GM19043 (cell line): ENCODE results near the gene TLE3.

Experiments used
- ATAC-seq: cut with Tn5 transposase; IDR thresholded peaks from one replicate; pipeline ENCODE4 v1.9.1; 2021; ENCODE audit warnings: low read depth; ENCODE audit not compliant: unreplicated experiment

The TLE3 gene

GRCh38 chr15:70051948-70052633 is 45.6 kb downstream of the TLE3 start:
- ATAC-seq = no peak

- ATAC-seq = no peak
These were observed 46.7 kb downstream of the TLE3 start for GRCh38 chr15:70050970-70051369.

- ATAC-seq = no peak
These were observed 47.3 kb downstream of the TLE3 start for GRCh38 chr15:70050441-70050840.

- no peak for ATAC-seq
These were observed 47.9 kb downstream of the TLE3 start for GRCh38 chr15:70049701-70050301.

GRCh38 chr15:70048578-70049514 is 48.9 kb downstream of the TLE3 start:
- no peak for ATAC-seq

GRCh38 chr15:70048198-70048565 is 49.5 kb downstream of the TLE3 start:
- no peak for ATAC-seq

- no peak for ATAC-seq
These were observed 50.1 kb downstream of the TLE3 start for GRCh38 chr15:70047386-70048197.

GRCh38 chr15:70046679-70047369 is 50.9 kb downstream of the TLE3 start:
- ATAC-seq = no peak

- ATAC-seq = no peak
These were observed 52.7 kb downstream of the TLE3 start for GRCh38 chr15:70045045-70045444.

GRCh38 chr15:70044168-70044567 is 53.5 kb downstream of the TLE3 start:
- no peak for ATAC-seq

- ATAC-seq = no peak
These were observed 54.1 kb downstream of the TLE3 start for GRCh38 chr15:70043590-70043989.

GRCh38 chr15:70042553-70043214 is 55.0 kb downstream of the TLE3 start:
- no peak for ATAC-seq

GRCh38 chr15:70039917-70040316 is 57.8 kb downstream of the TLE3 start:
- ATAC-seq = no peak

- no peak for ATAC-seq
These were observed 58.9 kb downstream of the TLE3 start for GRCh38 chr15:70038730-70039392.

GRCh38 chr15:70037292-70037640 is 60.5 kb downstream of the TLE3 start:
- ATAC-seq = no peak

GRCh38 chr15:70036585-70037291 is 61.0 kb downstream of the TLE3 start:
- peak; percentile 82 for ATAC-seq

GRCh38 chr15:70035719-70036077 is 62.0 kb downstream of the TLE3 start:
- ATAC-seq = no peak

GRCh38 chr15:70035051-70035718 is 62.5 kb downstream of the TLE3 start:
- no peak for ATAC-seq
